ENCODE data around the gene ARHGAP22.

The ARHGAP22 gene

GRCh38 chr10:48526011-48526821, 78.7 kb downstream of the ARHGAP22 start:
- H3K27me3 ChIP-seq (ENCODE audit: control insufficient read depth in 2 of 2, insufficient read depth in 2 of 2, low read length in 2 of 2) = peaks cover 18 to 19% of the 10 kb centered on the region in 2 donors
- no peaks in the 10 kb centered on the region for H3K9me3 ChIP-seq (ENCODE audit: control insufficient read depth in 2 of 2, low read length in 2 of 2)
- no peak overlapping the region for H3K4me3 ChIP-seq (ENCODE audit: low read length in 2 of 2)
- H3K36me3 ChIP-seq (ENCODE audit: control insufficient read depth in 2 of 2, insufficient read depth in 2 of 2, low read length in 2 of 2) = no peaks in the 10 kb centered on the region
- no peak overlapping the region for H3K27ac ChIP-seq (ENCODE audit: low read depth in 2 of 2, low read length in 2 of 2)
- peaks cover 0 to 4% of the 10 kb centered on the region in 2 donors for H3K4me1 ChIP-seq (ENCODE audit: control insufficient read depth in 2 of 2, insufficient read depth in 2 of 2, low read length in 2 of 2)
- no peak overlapping the region for H3K9ac ChIP-seq (ENCODE audit: low read depth in 1 of 2, low read length in 2 of 2)

GRCh38 chr10:48525113-48525512, 79.8 kb downstream of the ARHGAP22 start:
- Histone ChIP-seq H3K4me1 (ENCODE audit: control insufficient read depth in 2 of 2, insufficient read depth in 2 of 2, low read length in 2 of 2) (peaks cover 0 to 4% of the 10 kb centered on the region in 2 donors), H3K9ac (ENCODE audit: low read depth in 1 of 2, low read length in 2 of 2) (no peak overlapping the region), H3K9me3 (ENCODE audit: control insufficient read depth in 2 of 2, low read length in 2 of 2) (no peaks in the 10 kb centered on the region), H3K27me3 (ENCODE audit: control insufficient read depth in 2 of 2, insufficient read depth in 2 of 2, low read length in 2 of 2) (peaks cover 18 to 19% of the 10 kb centered on the region in 2 donors), H3K4me3 (ENCODE audit: low read length in 2 of 2) (no peak overlapping the region), H3K36me3 (ENCODE audit: control insufficient read depth in 2 of 2, insufficient read depth in 2 of 2, low read length in 2 of 2) (no peaks in the 10 kb centered on the region), H3K27ac (ENCODE audit: low read depth in 2 of 2, low read length in 2 of 2) (no peak overlapping the region)

DNA sequence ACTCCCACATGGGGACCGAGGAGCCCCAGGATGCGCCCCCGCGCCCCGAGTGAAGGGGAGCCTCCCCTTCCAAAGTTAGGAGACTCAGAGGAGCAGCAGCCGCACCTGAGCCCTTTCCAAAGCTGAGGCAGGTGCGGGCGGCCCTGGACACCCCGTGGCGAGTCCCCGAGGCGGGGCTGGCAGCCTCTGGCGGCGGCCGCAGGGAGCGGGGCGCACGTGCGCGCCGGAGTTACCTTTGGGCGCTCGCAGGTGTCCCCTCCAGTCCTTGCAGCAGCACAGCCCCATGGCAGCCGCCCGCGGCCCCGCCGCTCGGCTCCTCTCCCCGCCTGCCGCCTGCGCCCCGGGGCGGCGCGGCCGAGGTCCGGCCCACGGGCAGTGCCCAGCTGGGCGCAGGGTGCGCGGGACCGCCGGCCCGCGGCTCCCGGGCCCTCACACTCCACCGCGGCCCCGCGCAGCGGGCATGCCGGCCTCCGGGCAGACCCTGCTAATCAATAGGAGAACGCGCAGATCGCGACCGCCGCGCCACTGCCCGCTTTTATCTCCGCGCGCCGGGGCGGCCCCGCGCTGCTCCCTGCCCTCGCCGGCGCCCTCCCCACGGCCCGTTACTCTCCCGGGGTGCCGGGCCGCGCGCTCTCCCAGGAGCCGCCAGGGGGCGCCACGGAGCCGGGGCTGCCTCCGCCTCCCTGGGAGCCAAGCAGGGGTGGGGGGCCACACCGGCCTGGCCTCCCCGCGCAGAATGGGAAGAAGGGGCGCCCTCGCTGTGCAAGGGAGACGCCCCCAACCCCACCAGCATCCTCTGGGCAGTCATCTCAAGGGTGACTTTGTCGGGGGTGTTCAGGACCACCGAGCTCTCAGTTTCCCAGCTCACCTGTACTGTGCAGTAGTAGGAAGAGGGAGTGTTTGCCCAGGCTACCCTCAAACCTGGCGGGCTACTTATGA, 80.8 kb downstream of the ARHGAP22 start:
- Histone ChIP-seq H3K27ac (ENCODE audit: low read depth in 2 of 2, low read length in 2 of 2) (no peak overlapping the region), H3K9me3 (ENCODE audit: control insufficient read depth in 2 of 2, low read length in 2 of 2) (no peaks in the 10 kb centered on the region), H3K9ac (ENCODE audit: low read depth in 1 of 2, low read length in 2 of 2) (no peak overlapping the region), H3K27me3 (ENCODE audit: control insufficient read depth in 2 of 2, insufficient read depth in 2 of 2, low read length in 2 of 2) (peaks cover 18 to 19% of the 10 kb centered on the region in 2 donors), H3K4me1 (ENCODE audit: control insufficient read depth in 2 of 2, insufficient read depth in 2 of 2, low read length in 2 of 2) (peaks cover 0 to 4% of the 10 kb centered on the region in 2 donors), H3K4me3 (ENCODE audit: low read length in 2 of 2) (peak overlapping the region; percentile 10 to 13), H3K36me3 (ENCODE audit: control insufficient read depth in 2 of 2, insufficient read depth in 2 of 2, low read length in 2 of 2) (no peaks in the 10 kb centered on the region)

- Histone ChIP-seq H3K4me1 (ENCODE audit: control insufficient read depth in 2 of 2, insufficient read depth in 2 of 2, low read length in 2 of 2) (peaks cover 0 to 4% of the 10 kb centered on the region in 2 donors), H3K36me3 (ENCODE audit: control insufficient read depth in 2 of 2, insufficient read depth in 2 of 2, low read length in 2 of 2) (no peaks in the 10 kb centered on the region), H3K9me3 (ENCODE audit: control insufficient read depth in 2 of 2, low read length in 2 of 2) (no peaks in the 10 kb centered on the region), H3K4me3 (ENCODE audit: low read length in 2 of 2) (peak overlapping the region; percentile 5 to 10), H3K27me3 (ENCODE audit: control insufficient read depth in 2 of 2, insufficient read depth in 2 of 2, low read length in 2 of 2) (peaks cover 18 to 19% of the 10 kb centered on the region in 2 donors), H3K9ac (ENCODE audit: low read depth in 1 of 2, low read length in 2 of 2) (no peak overlapping the region), H3K27ac (ENCODE audit: low read depth in 2 of 2, low read length in 2 of 2) (no peak overlapping the region)
These were observed 81.6 kb downstream of the ARHGAP22 start for GRCh38 chr10:48523212-48523819.

DNA sequence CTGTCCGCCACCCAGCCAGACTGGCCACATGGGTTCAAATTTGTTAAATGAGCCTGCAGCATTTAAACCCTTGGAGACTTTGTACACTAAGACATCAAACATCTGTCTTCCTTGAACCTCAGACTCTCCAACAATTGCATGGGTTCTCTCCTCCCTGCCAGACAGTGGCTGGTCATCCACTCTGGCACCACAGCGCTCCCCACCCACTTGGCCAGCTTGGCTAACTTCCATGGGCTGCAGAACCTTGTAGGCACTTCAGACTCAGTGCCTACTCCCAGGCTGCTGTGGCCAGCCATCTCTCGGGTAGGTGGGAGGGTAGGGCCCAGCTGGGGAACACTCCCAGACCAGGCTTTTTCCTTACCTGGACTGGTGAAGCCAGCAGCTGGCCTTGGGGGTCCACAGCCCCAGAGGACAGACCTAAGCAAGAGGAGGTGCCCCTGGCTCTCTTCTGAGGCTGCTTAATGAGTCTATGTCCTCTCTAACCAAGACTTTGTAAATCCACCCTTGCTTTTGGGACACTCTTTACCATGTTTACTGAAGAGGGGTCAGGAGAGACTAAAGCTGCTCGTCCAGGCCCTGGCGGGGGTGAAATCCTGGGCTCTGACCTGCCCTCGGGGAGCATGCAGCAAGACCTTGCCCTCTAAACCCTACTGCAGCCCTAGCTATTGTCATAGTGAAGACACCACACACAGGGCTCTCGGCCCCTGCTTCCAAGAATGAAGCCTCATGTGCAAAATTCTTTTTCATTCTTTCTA, 82.7 kb downstream of the ARHGAP22 start:
- Histone ChIP-seq H3K9ac (ENCODE audit: low read depth in 1 of 2, low read length in 2 of 2) (no peak overlapping the region), H3K27ac (ENCODE audit: low read depth in 2 of 2, low read length in 2 of 2) (no peak overlapping the region), H3K4me3 (ENCODE audit: low read length in 2 of 2) (no peak overlapping the region), H3K36me3 (ENCODE audit: control insufficient read depth in 2 of 2, insufficient read depth in 2 of 2, low read length in 2 of 2) (no peaks in the 10 kb centered on the region), H3K4me1 (ENCODE audit: control insufficient read depth in 2 of 2, insufficient read depth in 2 of 2, low read length in 2 of 2) (peaks cover 0 to 4% of the 10 kb centered on the region in 2 donors), H3K9me3 (ENCODE audit: control insufficient read depth in 2 of 2, low read length in 2 of 2) (no peaks in the 10 kb centered on the region), H3K27me3 (ENCODE audit: control insufficient read depth in 2 of 2, insufficient read depth in 2 of 2, low read length in 2 of 2) (peaks cover 18 to 19% of the 10 kb centered on the region in 2 donors)

DNA sequence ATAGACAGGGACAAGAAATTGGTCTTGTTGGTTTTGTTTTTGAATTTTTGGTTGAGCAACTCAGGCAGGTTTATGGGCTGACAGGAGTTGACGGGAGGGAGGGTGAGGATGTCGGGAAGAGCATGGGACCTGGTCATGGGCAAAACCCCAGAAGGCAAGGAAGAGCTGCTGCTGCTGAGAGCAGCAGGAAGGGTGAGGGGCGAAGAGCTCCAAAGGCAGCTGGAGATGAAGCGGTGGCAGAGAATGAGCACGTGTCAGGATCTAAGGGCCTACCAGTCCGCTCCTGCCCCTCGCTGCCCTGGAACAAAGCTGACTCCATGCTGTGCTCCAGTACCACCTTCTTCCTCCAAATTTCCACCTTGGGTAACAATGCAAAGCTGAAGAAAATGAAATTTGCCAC, 84.3 kb downstream of the ARHGAP22 start:
- H3K27ac ChIP-seq (ENCODE audit: low read depth in 2 of 2, low read length in 2 of 2) = no peak overlapping the region
- no peak overlapping the region for H3K9ac ChIP-seq (ENCODE audit: low read depth in 1 of 2, low read length in 2 of 2)
- no peaks in the 10 kb centered on the region for H3K36me3 ChIP-seq (ENCODE audit: control insufficient read depth in 2 of 2, insufficient read depth in 2 of 2, low read length in 2 of 2)
- no peak overlapping the region for H3K4me3 ChIP-seq (ENCODE audit: low read length in 2 of 2)
- peaks cover 0 to 4% of the 10 kb centered on the region in 2 donors for H3K4me1 ChIP-seq (ENCODE audit: control insufficient read depth in 2 of 2, insufficient read depth in 2 of 2, low read length in 2 of 2)
- H3K27me3 ChIP-seq (ENCODE audit: control insufficient read depth in 2 of 2, insufficient read depth in 2 of 2, low read length in 2 of 2) = peaks cover 16 to 18% of the 10 kb centered on the region in 2 donors
- H3K9me3 ChIP-seq (ENCODE audit: control insufficient read depth in 2 of 2, low read length in 2 of 2) = no peaks in the 10 kb centered on the region

- no peaks in the 10 kb centered on the region for H3K36me3 ChIP-seq (ENCODE audit: control insufficient read depth in 2 of 2, insufficient read depth in 2 of 2, low read length in 2 of 2)
- peaks cover 0 to 4% of the 10 kb centered on the region in 2 donors for H3K4me1 ChIP-seq (ENCODE audit: control insufficient read depth in 2 of 2, insufficient read depth in 2 of 2, low read length in 2 of 2)
- H3K27ac ChIP-seq (ENCODE audit: low read depth in 2 of 2, low read length in 2 of 2) = no peak overlapping the region
- no peak overlapping the region for H3K4me3 ChIP-seq (ENCODE audit: low read length in 2 of 2)
- H3K9ac ChIP-seq (ENCODE audit: low read depth in 1 of 2, low read length in 2 of 2) = no peak overlapping the region
- H3K27me3 ChIP-seq (ENCODE audit: control insufficient read depth in 2 of 2, insufficient read depth in 2 of 2, low read length in 2 of 2) = peaks cover 16 to 18% of the 10 kb centered on the region in 2 donors
- no peaks in the 10 kb centered on the region for H3K9me3 ChIP-seq (ENCODE audit: control insufficient read depth in 2 of 2, low read length in 2 of 2)
These were observed 84.7 kb downstream of the ARHGAP22 start for GRCh38 chr10:48520184-48520506.

- no peak overlapping the region for H3K4me3 ChIP-seq (ENCODE audit: low read length in 2 of 2)
- no peak overlapping the region for H3K27ac ChIP-seq (ENCODE audit: low read depth in 2 of 2, low read length in 2 of 2)
- peaks cover 16 to 17% of the 10 kb centered on the region in 2 donors for H3K27me3 ChIP-seq (ENCODE audit: control insufficient read depth in 2 of 2, insufficient read depth in 2 of 2, low read length in 2 of 2)
- H3K9me3 ChIP-seq (ENCODE audit: control insufficient read depth in 2 of 2, low read length in 2 of 2) = no peaks in the 10 kb centered on the region
- H3K36me3 ChIP-seq (ENCODE audit: control insufficient read depth in 2 of 2, insufficient read depth in 2 of 2, low read length in 2 of 2) = no peaks in the 10 kb centered on the region
- H3K4me1 ChIP-seq (ENCODE audit: control insufficient read depth in 2 of 2, insufficient read depth in 2 of 2, low read length in 2 of 2) = peaks cover 0 to 4% of the 10 kb centered on the region in 2 donors
- H3K9ac ChIP-seq (ENCODE audit: low read depth in 1 of 2, low read length in 2 of 2) = no peak overlapping the region
These were observed 85.2 kb downstream of the ARHGAP22 start for GRCh38 chr10:48519481-48520183.

GRCh38 chr10:48518986-48519385, 85.9 kb downstream of the ARHGAP22 start:
- H3K27ac ChIP-seq (ENCODE audit: low read depth in 2 of 2, low read length in 2 of 2) = no peak overlapping the region
- no peak overlapping the region for H3K9ac ChIP-seq (ENCODE audit: low read depth in 1 of 2, low read length in 2 of 2)
- peaks cover 14 to 16% of the 10 kb centered on the region in 2 donors for H3K27me3 ChIP-seq (ENCODE audit: control insufficient read depth in 2 of 2, insufficient read depth in 2 of 2, low read length in 2 of 2)
- peaks cover 0 to 4% of the 10 kb centered on the region in 2 donors for H3K4me1 ChIP-seq (ENCODE audit: control insufficient read depth in 2 of 2, insufficient read depth in 2 of 2, low read length in 2 of 2)
- H3K4me3 ChIP-seq (ENCODE audit: low read length in 2 of 2) = no peak overlapping the region
- no peaks in the 10 kb centered on the region for H3K36me3 ChIP-seq (ENCODE audit: control insufficient read depth in 2 of 2, insufficient read depth in 2 of 2, low read length in 2 of 2)
- no peaks in the 10 kb centered on the region for H3K9me3 ChIP-seq (ENCODE audit: control insufficient read depth in 2 of 2, low read length in 2 of 2)
